ENCODE data around the gene ZP1. TPM values are rescaled to one million over a fixed set of nuclear protein-coding genes. Genes with fewer than 3 reads are reported as not detected.

ZP1 gene
- total RNA-seq, 1 donor: 0.36 TPM

GRCh38 chr11:60916669-60917206 lies 49.4 kb downstream of the ZP1 start:
- no peak for DNase-seq (ENCODE audit: insufficient read length, low spot score, missing footprints)

GRCh38 chr11:60917267-60917666 lies 49.9 kb downstream of the ZP1 start:
- H3K79me2 ChIP-seq (ENCODE audit: insufficient read depth, low read length): peaks cover 31% of the 10 kb centered on the region
- no peak overlapping the region for H3K27ac ChIP-seq (ENCODE audit: low read depth, low read length)
- H3K4me3 ChIP-seq (ENCODE audit: insufficient read depth, low read length): no peak overlapping the region
- H3K9me3 ChIP-seq (ENCODE audit: low read depth, low read length): no peaks in the 10 kb centered on the region
- H3K4me1 ChIP-seq (ENCODE audit: insufficient read depth, low read length): peaks cover 22% of the 10 kb centered on the region
- peaks cover 3% of the 10 kb centered on the region for H3K27me3 ChIP-seq (ENCODE audit: insufficient read depth, low read length)
- H3K4me2 ChIP-seq (ENCODE audit: insufficient read depth, low read length): no peak overlapping the region
- no peak for DNase-seq (ENCODE audit: insufficient read length, low spot score, missing footprints)
- H4K20me1 ChIP-seq (ENCODE audit: insufficient read depth, low read length): peaks cover 3% of the 10 kb centered on the region
- peaks cover 11% of the 10 kb centered on the region for H3K36me3 ChIP-seq (ENCODE audit: insufficient read depth, low read length)
- H2AFZ ChIP-seq (ENCODE audit: low read length): no peak overlapping the region
- TF ChIP-seq CTCF (IDR thresholded peaks at IDR 0.05; ENCODE audit: extremely low read depth, low read depth, low read length): no peak

More at GRCh38 chr11:60916669-60917206, 49.4 kb downstream of the ZP1 start:
- Histone ChIP-seq H3K9me3 (ENCODE audit: low read depth, low read length) (no peaks in the 10 kb centered on the region), H3K27ac (ENCODE audit: low read depth, low read length) (no peak overlapping the region), H3K27me3 (ENCODE audit: insufficient read depth, low read length) (peaks cover 3% of the 10 kb centered on the region), H3K4me3 (ENCODE audit: insufficient read depth, low read length) (no peak overlapping the region), H3K4me2 (ENCODE audit: insufficient read depth, low read length) (no peak overlapping the region), H3K36me3 (ENCODE audit: insufficient read depth, low read length) (peaks cover 11% of the 10 kb centered on the region), H2AFZ (ENCODE audit: low read length) (no peak overlapping the region), H3K79me2 (ENCODE audit: insufficient read depth, low read length) (peaks cover 31% of the 10 kb centered on the region), H4K20me1 (ENCODE audit: insufficient read depth, low read length) (peaks cover 3% of the 10 kb centered on the region), H3K4me1 (ENCODE audit: insufficient read depth, low read length) (peaks cover 22% of the 10 kb centered on the region)
- TF ChIP-seq CTCF (IDR thresholded peaks at IDR 0.05; ENCODE audit: extremely low read depth, low read depth, low read length): no peak

GRCh38 chr11:60918251-60918938 lies 51.1 kb downstream of the ZP1 start:
- Histone ChIP-seq H3K79me2 (ENCODE audit: insufficient read depth, low read length) (peaks cover 31% of the 10 kb centered on the region), H3K4me3 (ENCODE audit: insufficient read depth, low read length) (no peak overlapping the region), H3K4me1 (ENCODE audit: insufficient read depth, low read length) (peaks cover 18% of the 10 kb centered on the region), H3K27ac (ENCODE audit: low read depth, low read length) (no peak overlapping the region), H2AFZ (ENCODE audit: low read length) (no peak overlapping the region), H3K27me3 (ENCODE audit: insufficient read depth, low read length) (no peaks in the 10 kb centered on the region), H4K20me1 (ENCODE audit: insufficient read depth, low read length) (peaks cover 3% of the 10 kb centered on the region), H3K36me3 (ENCODE audit: insufficient read depth, low read length) (peaks cover 11% of the 10 kb centered on the region), H3K9me3 (ENCODE audit: low read depth, low read length) (no peaks in the 10 kb centered on the region), H3K4me2 (ENCODE audit: insufficient read depth, low read length) (no peak overlapping the region)
- DNase-seq (ENCODE audit: insufficient read length, low spot score, missing footprints): no peak
- no peak for TF ChIP-seq CTCF (IDR thresholded peaks at IDR 0.05; ENCODE audit: extremely low read depth, low read depth, low read length)

GRCh38 chr11:60918939-60919265 lies 51.6 kb downstream of the ZP1 start:
- H3K27ac ChIP-seq (ENCODE audit: low read depth, low read length): no peak overlapping the region
- no peak overlapping the region for H3K4me3 ChIP-seq (ENCODE audit: insufficient read depth, low read length)
- peaks cover 31% of the 10 kb centered on the region for H3K79me2 ChIP-seq (ENCODE audit: insufficient read depth, low read length)
- H3K4me2 ChIP-seq (ENCODE audit: insufficient read depth, low read length): no peak overlapping the region
- peak; percentile 91 for DNase-seq (ENCODE audit: insufficient read length, low spot score, missing footprints)
- no peaks in the 10 kb centered on the region for H3K27me3 ChIP-seq (ENCODE audit: insufficient read depth, low read length)
- H3K9me3 ChIP-seq (ENCODE audit: low read depth, low read length): no peaks in the 10 kb centered on the region
- H4K20me1 ChIP-seq (ENCODE audit: insufficient read depth, low read length): peaks cover 3% of the 10 kb centered on the region
- H3K36me3 ChIP-seq (ENCODE audit: insufficient read depth, low read length): peaks cover 11% of the 10 kb centered on the region
- H3K4me1 ChIP-seq (ENCODE audit: insufficient read depth, low read length): peaks cover 17% of the 10 kb centered on the region
- H2AFZ ChIP-seq (ENCODE audit: low read length): no peak overlapping the region
- no peak for TF ChIP-seq CTCF (IDR thresholded peaks at IDR 0.05; ENCODE audit: extremely low read depth, low read depth, low read length)

All from osteoblast (primary cell).